Central memory CD4-positive, alpha-beta T cell (primary cell): ENCODE data around the gene APBA2.

Source experiments
- DNase-seq: peaks from one replicate; pipeline ENCODE4 v3.0.0; 2022

The APBA2 gene

GRCh38 chr15:29107971-29108645 is 222.3 kb downstream of the APBA2 start:
- no peak for DNase-seq

- no peak for DNase-seq
Measured at GRCh38 chr15:29109762-29110161, 224.0 kb downstream of the APBA2 start.

GRCh38 chr15:29110176-29110575 is 224.4 kb downstream of the APBA2 start:
- DNase-seq = no peak

- DNase-seq = no peak
Measured at GRCh38 chr15:29110733-29111132, 225.0 kb downstream of the APBA2 start.

- no peak for DNase-seq
Measured at GRCh38 chr15:29111705-29112281, 226.0 kb downstream of the APBA2 start.

- DNase-seq = no peak
Measured at GRCh38 chr15:29113336-29114220, 227.8 kb downstream of the APBA2 start.

GRCh38 chr15:29114221-29115092 is 228.7 kb downstream of the APBA2 start:
- DNase-seq = no peak

GRCh38 chr15:29115093-29115991 is 229.6 kb downstream of the APBA2 start:
- DNase-seq = no peak

GRCh38 chr15:29116970-29117700 is 231.4 kb downstream of the APBA2 start:
- DNase-seq = no peak

- no peak for DNase-seq
Measured at GRCh38 chr15:29117778-29118177, 232.0 kb downstream of the APBA2 start.

GRCh38 chr15:29119847-29120246 is 234.1 kb downstream of the APBA2 start:
- no peak for DNase-seq

- DNase-seq = no peak
Measured at GRCh38 chr15:29120593-29121368, 235.0 kb downstream of the APBA2 start.

GRCh38 chr15:29121369-29121656 is 235.5 kb downstream of the APBA2 start:
- no peak for DNase-seq

- no peak for DNase-seq
Measured at GRCh38 chr15:29121907-29122306, 236.1 kb downstream of the APBA2 start.

- DNase-seq = no peak
Measured at GRCh38 chr15:29122506-29122905, 236.7 kb downstream of the APBA2 start.

GRCh38 chr15:29123171-29123570 is 237.4 kb downstream of the APBA2 start:
- no peak for DNase-seq

GRCh38 chr15:29123991-29124390 is 238.2 kb downstream of the APBA2 start:
- DNase-seq = no peak

GRCh38 chr15:29124581-29125381 is 239.0 kb downstream of the APBA2 start:
- no peak for DNase-seq

- DNase-seq = no peak
Measured at GRCh38 chr15:29125382-29126207, 239.8 kb downstream of the APBA2 start.
